ENCODE measurements around the gene DOK7.

The DOK7 gene

DNA sequence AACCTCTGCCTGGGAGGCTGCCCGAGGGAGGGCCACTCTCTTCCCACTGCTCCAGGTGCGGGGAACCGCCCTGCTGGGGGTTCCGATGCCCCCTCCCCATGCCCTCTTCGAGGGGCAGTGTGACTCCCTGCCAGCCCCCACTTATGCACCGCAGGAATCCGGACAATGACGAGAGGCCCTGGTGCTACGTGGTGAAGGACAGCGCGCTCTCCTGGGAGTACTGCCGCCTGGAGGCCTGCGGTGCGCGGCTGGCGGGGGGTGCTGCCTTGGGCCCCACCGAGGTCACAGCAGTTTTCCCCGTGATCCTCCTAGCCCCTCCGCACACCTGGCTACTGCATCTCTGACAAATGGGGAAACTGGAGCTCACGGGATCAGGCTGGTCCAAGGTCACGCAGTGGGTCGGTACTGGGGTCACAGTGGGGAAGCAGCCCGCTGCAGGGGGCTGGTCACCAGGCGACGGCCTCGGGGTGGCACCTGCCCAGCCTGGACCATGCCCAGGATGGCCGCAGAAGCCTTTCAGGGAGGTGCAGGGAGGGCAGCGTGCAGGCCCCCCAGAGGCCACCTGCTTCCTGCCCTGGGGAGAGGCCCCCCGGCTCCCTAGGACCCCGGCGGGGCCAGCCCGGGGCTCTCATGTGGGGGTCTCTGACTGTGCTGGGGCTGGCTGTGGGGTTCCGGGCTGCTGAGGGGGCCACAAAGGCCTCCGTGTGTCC is 17.8 kb upstream of the DOK7 start:
- no peak for DNase-seq
- TF ChIP-seq, protein P1, sequence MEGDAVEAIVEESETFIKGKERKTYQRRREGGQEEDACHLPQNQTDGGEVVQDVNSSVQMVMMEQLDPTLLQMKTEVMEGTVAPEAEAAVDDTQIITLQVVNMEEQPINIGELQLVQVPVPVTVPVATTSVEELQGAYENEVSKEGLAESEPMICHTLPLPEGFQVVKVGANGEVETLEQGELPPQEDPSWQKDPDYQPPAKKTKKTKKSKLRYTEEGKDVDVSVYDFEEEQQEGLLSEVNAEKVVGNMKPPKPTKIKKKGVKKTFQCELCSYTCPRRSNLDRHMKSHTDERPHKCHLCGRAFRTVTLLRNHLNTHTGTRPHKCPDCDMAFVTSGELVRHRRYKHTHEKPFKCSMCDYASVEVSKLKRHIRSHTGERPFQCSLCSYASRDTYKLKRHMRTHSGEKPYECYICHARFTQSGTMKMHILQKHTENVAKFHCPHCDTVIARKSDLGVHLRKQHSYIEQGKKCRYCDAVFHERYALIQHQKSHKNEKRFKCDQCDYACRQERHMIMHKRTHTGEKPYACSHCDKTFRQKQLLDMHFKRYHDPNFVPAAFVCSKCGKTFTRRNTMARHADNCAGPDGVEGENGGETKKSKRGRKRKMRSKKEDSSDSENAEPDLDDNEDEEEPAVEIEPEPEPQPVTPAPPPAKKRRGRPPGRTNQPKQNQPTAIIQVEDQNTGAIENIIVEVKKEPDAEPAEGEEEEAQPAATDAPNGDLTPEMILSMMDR (IDR thresholded peaks at IDR 0.05; ENCODE audit: low read depth, low read length, missing control alignments), result no peak
- Histone ChIP-seq H3K27me3 (replicated peaks) (no peaks in the 10 kb centered on the region), H3K36me3 (replicated peaks) (no peaks in the 10 kb centered on the region), H3K4me3 (ENCODE audit: low read depth, low read length) (no peak overlapping the region), H3K27ac (no peak overlapping the region)
- in situ Hi-C loops (cut with HindIII; ENCODE audit: low pct_ligation_motif_present, low sequenced_read_pairs), result no loop called here

DNA sequence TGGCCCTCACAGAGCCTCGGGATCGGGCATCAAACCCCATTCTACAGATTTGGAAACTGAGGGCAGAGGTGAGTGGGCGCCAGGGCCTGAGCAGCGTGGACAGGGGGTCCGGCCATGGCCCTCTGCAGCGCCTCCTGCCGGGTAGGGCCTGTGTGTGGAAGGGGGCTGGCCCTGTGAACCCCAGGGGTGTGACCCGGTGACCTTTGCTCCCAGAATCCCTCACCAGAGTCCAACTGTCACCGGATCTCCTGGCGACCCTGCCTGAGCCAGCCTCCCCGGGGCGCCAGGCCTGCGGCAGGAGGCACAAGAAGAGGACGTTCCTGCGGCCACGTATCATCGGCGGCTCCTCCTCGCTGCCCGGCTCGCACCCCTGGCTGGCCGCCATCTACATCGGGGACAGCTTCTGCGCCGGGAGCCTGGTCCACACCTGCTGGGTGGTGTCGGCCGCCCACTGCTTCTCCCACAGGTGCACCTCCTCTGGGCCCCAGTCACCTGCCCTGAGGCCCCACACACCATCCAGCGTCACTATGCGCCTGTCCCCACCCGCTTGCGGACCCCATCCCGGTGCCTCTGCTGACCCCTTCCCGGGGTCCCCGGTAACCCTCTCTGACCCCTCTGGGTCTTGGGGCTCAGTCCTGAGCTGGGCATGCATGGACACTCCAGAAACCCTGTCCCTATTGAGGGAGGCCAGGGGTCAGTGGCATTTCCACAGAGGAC is 17.1 kb upstream of the DOK7 start:
- in situ Hi-C loops (cut with HindIII; ENCODE audit: low pct_ligation_motif_present, low sequenced_read_pairs), result no loop called here
- H3K4me3 ChIP-seq (ENCODE audit: low read depth, low read length), result no peak overlapping the region
- no peaks in the 10 kb centered on the region for H3K36me3 ChIP-seq (replicated peaks)
- no peak overlapping the region for H3K27ac ChIP-seq
- H3K27me3 ChIP-seq (replicated peaks), result no peaks in the 10 kb centered on the region
- TF ChIP-seq, protein P1 (IDR thresholded peaks at IDR 0.05; ENCODE audit: low read depth, low read length, missing control alignments), result no peak
- DNase-seq, result no peak

DNA sequence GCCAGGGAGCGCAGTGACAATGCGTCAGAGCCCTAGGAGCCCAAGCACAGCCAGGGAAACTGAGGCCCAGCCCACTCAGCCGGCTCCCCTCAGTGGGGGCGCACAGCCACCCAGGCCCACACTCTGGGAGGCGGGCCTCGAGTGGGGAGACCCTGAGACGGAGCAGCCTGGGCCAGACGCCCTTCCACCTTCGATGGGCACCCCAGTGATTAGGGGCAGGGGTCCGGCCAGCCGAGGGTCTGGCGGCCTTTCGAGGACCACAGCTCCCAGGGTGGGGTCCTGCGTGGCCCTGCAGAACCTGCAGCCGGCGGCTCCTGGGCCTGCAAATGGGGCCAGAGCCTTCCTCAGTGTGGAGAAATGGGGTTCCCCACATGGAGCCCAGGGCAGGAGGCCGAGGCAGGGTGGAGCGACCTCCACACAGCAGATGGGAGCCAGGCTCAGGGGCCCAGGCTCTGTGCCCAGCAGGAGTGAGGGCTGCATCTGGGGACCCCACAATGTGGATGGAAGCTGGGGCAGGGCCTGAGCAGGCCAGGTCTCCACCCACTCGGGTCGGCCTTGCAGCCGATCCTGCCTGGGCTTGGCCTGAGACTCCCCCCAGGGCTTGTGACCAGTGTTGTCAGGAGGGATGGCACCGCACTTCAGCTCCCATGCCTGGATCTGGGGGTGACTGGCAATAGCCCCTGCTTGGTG is 16.3 kb upstream of the DOK7 start:
- TF ChIP-seq, protein P1 (IDR thresholded peaks at IDR 0.05; ENCODE audit: low read depth, low read length, missing control alignments), result no peak
- no peaks in the 10 kb centered on the region for H3K36me3 ChIP-seq (replicated peaks)
- in situ Hi-C loops (cut with HindIII; ENCODE audit: low pct_ligation_motif_present, low sequenced_read_pairs), result no loop called here
- H3K27me3 ChIP-seq (replicated peaks), result no peaks in the 10 kb centered on the region
- DNase-seq, result no peak
- H3K4me3 ChIP-seq (ENCODE audit: low read depth, low read length), result no peak overlapping the region
- H3K27ac ChIP-seq, result no peak overlapping the region

DNA sequence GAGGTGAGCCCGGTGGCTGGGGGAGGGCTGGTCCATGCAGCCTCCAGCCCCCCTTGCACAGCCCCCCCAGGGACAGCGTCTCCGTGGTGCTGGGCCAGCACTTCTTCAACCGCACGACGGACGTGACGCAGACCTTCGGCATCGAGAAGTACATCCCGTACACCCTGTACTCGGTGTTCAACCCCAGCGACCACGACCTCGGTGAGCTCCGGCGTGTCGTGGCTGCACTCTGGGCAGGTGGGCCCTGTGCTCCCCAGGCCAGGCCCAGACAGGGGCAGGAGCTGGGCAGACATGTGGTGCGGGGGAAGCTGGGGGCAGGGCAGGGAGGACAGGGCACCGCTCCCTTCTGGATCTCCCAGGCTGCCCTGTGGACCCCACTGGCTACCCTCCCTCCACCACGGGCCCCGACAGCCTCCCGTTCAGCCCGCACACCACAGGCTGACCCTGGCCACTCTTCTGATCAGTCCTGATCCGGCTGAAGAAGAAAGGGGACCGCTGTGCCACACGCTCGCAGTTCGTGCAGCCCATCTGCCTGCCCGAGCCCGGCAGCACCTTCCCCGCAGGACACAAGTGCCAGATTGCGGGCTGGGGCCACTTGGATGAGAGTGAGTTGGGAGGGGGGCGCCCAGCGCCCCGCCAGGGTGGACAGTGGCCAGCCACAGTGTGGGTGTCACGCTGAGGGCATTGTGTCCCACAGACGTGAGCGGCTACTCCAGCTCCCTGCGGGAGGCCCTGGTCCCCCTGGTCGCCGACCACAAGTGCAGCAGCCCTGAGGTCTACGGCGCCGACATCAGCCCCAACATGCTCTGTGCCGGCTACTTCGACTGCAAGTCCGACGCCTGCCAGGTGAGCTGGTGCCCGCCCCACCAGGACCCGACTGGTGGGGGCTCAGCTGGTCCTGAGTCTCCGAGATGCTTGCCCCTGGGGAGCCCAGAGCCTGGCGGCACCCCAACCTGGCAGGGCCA is 15.4 kb upstream of the DOK7 start:
- H3K27ac ChIP-seq, result no peak overlapping the region

DNA sequence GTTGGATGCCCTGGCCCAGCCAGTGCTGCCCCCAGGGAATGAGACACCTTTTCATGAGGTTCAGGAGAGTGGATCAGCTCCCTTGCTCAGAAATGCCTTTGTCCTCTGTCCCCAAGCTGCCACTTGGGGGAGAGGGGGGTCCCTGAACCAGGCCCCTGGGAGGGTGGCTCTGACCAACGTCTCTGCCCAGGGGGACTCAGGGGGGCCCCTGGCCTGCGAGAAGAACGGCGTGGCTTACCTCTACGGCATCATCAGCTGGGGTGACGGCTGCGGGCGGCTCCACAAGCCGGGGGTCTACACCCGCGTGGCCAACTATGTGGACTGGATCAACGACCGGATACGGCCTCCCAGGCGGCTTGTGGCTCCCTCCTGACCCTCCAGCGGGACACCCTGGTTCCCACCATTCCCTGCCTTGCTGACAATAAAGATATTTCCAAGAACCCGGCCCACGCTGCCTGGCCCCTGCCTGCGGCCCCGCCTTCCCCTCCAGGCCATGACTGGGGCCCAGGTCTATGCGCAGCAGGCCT is 14.0 kb upstream of the DOK7 start:
- Histone ChIP-seq H3K27ac (no peak overlapping the region), H3K4me3 (ENCODE audit: low read depth, low read length) (no peak overlapping the region), H3K36me3 (replicated peaks) (no peaks in the 10 kb centered on the region), H3K27me3 (replicated peaks) (no peaks in the 10 kb centered on the region)
- no peak for DNase-seq
- in situ Hi-C loops (cut with HindIII; ENCODE audit: low pct_ligation_motif_present, low sequenced_read_pairs), result no loop called here
- TF ChIP-seq, protein P1 (IDR thresholded peaks at IDR 0.05; ENCODE audit: low read depth, low read length, missing control alignments), result no peak

More for the DNA sequence above, 15.4 kb upstream of the DOK7 start:
- TF ChIP-seq, protein P1 (IDR thresholded peaks at IDR 0.05; ENCODE audit: low read depth, low read length, missing control alignments), result no peak
- no peaks in the 10 kb centered on the region for H3K36me3 ChIP-seq (replicated peaks)
- in situ Hi-C loops (cut with HindIII; ENCODE audit: low pct_ligation_motif_present, low sequenced_read_pairs), result no loop called here
- H3K4me3 ChIP-seq (ENCODE audit: low read depth, low read length), result no peak overlapping the region
- no peak for DNase-seq
- no peaks in the 10 kb centered on the region for H3K27me3 ChIP-seq (replicated peaks)

Data from brain microvascular endothelial cell (primary cell).